Ovary (tissue), 9 donors: Measurements from ENCODE around the gene ALPG. TPM values are rescaled to one million over a fixed set of nuclear protein-coding genes. Genes with fewer than 3 reads are reported as not detected.

Experiments
- DNase-seq, 5 donors: peaks; one replicate each; pipeline ENCODE4 v3.0.0-alpha.2; 2019 to 2020
- H3K27ac ChIP-seq, 2 donors: fragments of 200-600 bp; one replicate each; pipeline versions ENCODE4 v1.5.1 to v1.8.0; 2019 to 2022
- H3K27me3 ChIP-seq: fragments of 200-600 bp; one replicate; pipeline ENCODE4 v1.8.0; 2022
- H3K36me3 ChIP-seq: fragments of 200-600 bp; sonication (generic); one replicate; pipeline ENCODE4 v1.5.1; 2019
- H3K4me1 ChIP-seq: one replicate; pipeline ENCODE4 v1.8.1; 2013; ENCODE audit warnings: mild to moderate bottlenecking, moderate library complexity; ENCODE audit not compliant: insufficient read depth
- H3K4me3 ChIP-seq: fragments of 200-600 bp; sonication (generic); one replicate; pipeline ENCODE4 v1.5.1; 2017
- H3K9me3 ChIP-seq, 2 donors: fragments of 200-600 bp in 1 of 2; sonication (generic) in 1 of 2; one replicate each; pipeline versions ENCODE4 v1.5.1 to v1.8.1; 2013 to 2019; ENCODE audit warnings: mild to moderate bottlenecking in 1 of 2, moderate library complexity in 1 of 2
- CTCF ChIP-seq, 3 donors: fragments of 450-650 bp in 2 of 3; fragments of 200-600 bp in 1 of 3; IDR thresholded peaks; one replicate each; pipeline versions ENCODE4 v1.5.1 to v1.8.0; 2016 to 2022; ENCODE audit warnings: antibody characterized with exemption in 3 of 3, mild to moderate bottlenecking in 1 of 3
- EP300 ChIP-seq: sonication (generic); formaldehyde crosslinking; IDR thresholded peaks from one replicate; pipeline ENCODE4 v1.6.1; 2017; ENCODE audit warnings: antibody characterized with exemption
- POLR2A ChIP-seq: fragments of 450-650 bp; IDR thresholded peaks from one replicate; pipeline ENCODE4 v1.6.1; 2017; ENCODE audit warnings: antibody characterized with exemption, mild to moderate bottlenecking, moderate library complexity
- WGBS, 3 donors: extraction: QIAGEN DNeasy Blood & Tissue Kit in 1 of 3; methylation state at CpG; one replicate each; pipeline versions ENCODE4 v1.1.5 to v1.1.7; 2013 to 2017; 5-methylcytosine and 5-hydroxymethylcytosine counted together
- intact Hi-C, 4 donors: fragments of 100-400 bp; cut with DNase I; formaldehyde crosslinking; loops; one replicate each; pipeline versions ENCODE4 v1.11.0 to v1.15.1; 2022 to 2023
- polyA plus RNA-seq, 2 donors: library from polyadenylated mRNA; stranded (reverse); fragments of 200-250 nt in 1 of 2; fragments of 350-450 nt in 1 of 2; fragmentation: Illumina TruSeq in 1 of 2; extraction: RNeasy Lipid Tissue Mini Kit (QIAGEN cat#74804) in 1 of 2; gene quantifications; one replicate each; pipeline ENCODE4 v1.2.3, GENCODE V29; 2013 to 2014
- total RNA-seq, 7 donors: library from RNA; depleted of rRNA in 2 of 7; stranded (reverse); fragments of >200 nt in 2 of 7; fragmentation: NEBNext Ultra II Directional in 3 of 7; extraction: Animal tissue kit (Norgen Biotek cat#: 25700) in 3 of 7; gene quantifications; one replicate each; pipeline versions ENCODE4 v1.1.0 to v1.2.4, GENCODE V29; 2016 to 2023
- donor health status: DM: no; HTN: no; CAD: no; lungs with moderate emphysema.
- donor health status: DM: no; HTN: no; CAD: no.
- donor health status: Bipolar disorder and iron deficiency.
- donor health status: DM: yes; HTN: yes; CAD: no.
- donor health status: DM: no; HTN: no; CAD: no.
- donor health status: DM: yes; HTN: yes; CAD: no.

Gene ALPG
- total and polyA plus RNA-seq, 9 donors = 0.02 to 0.36 (median 0.11) TPM; not detected in 6

- Histone ChIP-seq H3K4me1 (peaks cover 5% of the 10 kb centered on the region), H3K27me3 (no peaks in the 10 kb centered on the region), H3K27ac (no peak overlapping the region), H3K36me3 (no peaks in the 10 kb centered on the region), H3K4me3 (no peak overlapping the region), H3K9me3 (peaks cover 0 to 14% of the 10 kb centered on the region in 2 donors)
- intact Hi-C loops = no loop called here
- no peak for DNase-seq
- WGBS, 3 donors = 1 to 2% (median 1%) methylated on average over 31 to 49 of the region's 49 CpGs
- no peak for TF ChIP-seq CTCF (IDR thresholded peaks at IDR 0.05)
- no peak for TF ChIP-seq POLR2A
- TF ChIP-seq EP300 = no peak
Measured at GRCh38 chr2:232418466-232419244, 12.0 kb downstream of the ALPG start.

GRCh38 chr2:232419245-232420072 is 12.8 kb downstream of the ALPG start:
- intact Hi-C loops = no loop called here
- no peaks in the 10 kb centered on the region for H3K27me3 ChIP-seq
- TF ChIP-seq EP300 = no peak
- TF ChIP-seq POLR2A = no peak
- TF ChIP-seq CTCF (IDR thresholded peaks at IDR 0.05) = no peak
- peaks cover 5% of the 10 kb centered on the region for H3K4me1 ChIP-seq
- no peak overlapping the region for H3K27ac ChIP-seq
- H3K9me3 ChIP-seq = peaks cover 0 to 14% of the 10 kb centered on the region in 2 donors
- 1 to 3% (median 2%) methylated on average over 38 to 79 of the region's 79 CpGs for WGBS, 3 donors
- H3K36me3 ChIP-seq = no peaks in the 10 kb centered on the region
- no peak for DNase-seq
- H3K4me3 ChIP-seq = no peak overlapping the region

- peaks cover 0 to 14% of the 10 kb centered on the region in 2 donors for H3K9me3 ChIP-seq
- DNase-seq = no peak
- H3K4me1 ChIP-seq = peaks cover 5% of the 10 kb centered on the region
- no peaks in the 10 kb centered on the region for H3K27me3 ChIP-seq
- H3K27ac ChIP-seq = no peak overlapping the region
- no peak for TF ChIP-seq POLR2A
- no peak for TF ChIP-seq EP300
- TF ChIP-seq CTCF (IDR thresholded peaks at IDR 0.05) = no peak
- H3K36me3 ChIP-seq = no peaks in the 10 kb centered on the region
- intact Hi-C loops = no loop called here
- H3K4me3 ChIP-seq = no peak overlapping the region
- 2 to 6% (median 4%) methylated on average over 15 to 22 of the region's 22 CpGs for WGBS, 3 donors
Measured at GRCh38 chr2:232420073-232420454, 13.4 kb downstream of the ALPG start.

GRCh38 chr2:232420463-232421188 is 14.0 kb downstream of the ALPG start:
- H3K27ac ChIP-seq = no peak overlapping the region
- peaks cover 0 to 14% of the 10 kb centered on the region in 2 donors for H3K9me3 ChIP-seq
- TF ChIP-seq CTCF (IDR thresholded peaks at IDR 0.05) (no peak), POLR2A (no peak), EP300 (no peak)
- peaks cover 5% of the 10 kb centered on the region for H3K4me1 ChIP-seq
- no peak for DNase-seq
- intact Hi-C loops = no loop called here
- no peak overlapping the region for H3K4me3 ChIP-seq
- WGBS, 3 donors = 1 to 2% (median 1%) methylated on average over 50 to 79 of the region's 79 CpGs
- H3K27me3 ChIP-seq = no peaks in the 10 kb centered on the region
- no peaks in the 10 kb centered on the region for H3K36me3 ChIP-seq
